ENCODE results near the gene ATP8B3.

ATP8B3 gene, protein sequence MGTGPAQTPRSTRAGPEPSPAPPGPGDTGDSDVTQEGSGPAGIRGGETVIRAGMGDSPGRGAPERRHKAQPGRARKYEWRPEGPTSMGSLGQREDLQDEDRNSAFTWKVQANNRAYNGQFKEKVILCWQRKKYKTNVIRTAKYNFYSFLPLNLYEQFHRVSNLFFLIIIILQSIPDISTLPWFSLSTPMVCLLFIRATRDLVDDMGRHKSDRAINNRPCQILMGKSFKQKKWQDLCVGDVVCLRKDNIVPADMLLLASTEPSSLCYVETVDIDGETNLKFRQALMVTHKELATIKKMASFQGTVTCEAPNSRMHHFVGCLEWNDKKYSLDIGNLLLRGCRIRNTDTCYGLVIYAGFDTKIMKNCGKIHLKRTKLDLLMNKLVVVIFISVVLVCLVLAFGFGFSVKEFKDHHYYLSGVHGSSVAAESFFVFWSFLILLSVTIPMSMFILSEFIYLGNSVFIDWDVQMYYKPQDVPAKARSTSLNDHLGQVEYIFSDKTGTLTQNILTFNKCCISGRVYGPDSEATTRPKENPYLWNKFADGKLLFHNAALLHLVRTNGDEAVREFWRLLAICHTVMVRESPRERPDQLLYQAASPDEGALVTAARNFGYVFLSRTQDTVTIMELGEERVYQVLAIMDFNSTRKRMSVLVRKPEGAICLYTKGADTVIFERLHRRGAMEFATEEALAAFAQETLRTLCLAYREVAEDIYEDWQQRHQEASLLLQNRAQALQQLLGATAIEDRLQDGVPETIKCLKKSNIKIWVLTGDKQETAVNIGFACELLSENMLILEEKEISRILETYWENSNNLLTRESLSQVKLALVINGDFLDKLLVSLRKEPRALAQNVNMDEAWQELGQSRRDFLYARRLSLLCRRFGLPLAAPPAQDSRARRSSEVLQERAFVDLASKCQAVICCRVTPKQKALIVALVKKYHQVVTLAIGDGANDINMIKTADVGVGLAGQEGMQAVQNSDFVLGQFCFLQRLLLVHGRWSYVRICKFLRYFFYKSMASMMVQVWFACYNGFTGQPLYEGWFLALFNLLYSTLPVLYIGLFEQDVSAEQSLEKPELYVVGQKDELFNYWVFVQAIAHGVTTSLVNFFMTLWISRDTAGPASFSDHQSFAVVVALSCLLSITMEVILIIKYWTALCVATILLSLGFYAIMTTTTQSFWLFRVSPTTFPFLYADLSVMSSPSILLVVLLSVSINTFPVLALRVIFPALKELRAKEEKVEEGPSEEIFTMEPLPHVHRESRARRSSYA (N-terminal part only)

DNA sequence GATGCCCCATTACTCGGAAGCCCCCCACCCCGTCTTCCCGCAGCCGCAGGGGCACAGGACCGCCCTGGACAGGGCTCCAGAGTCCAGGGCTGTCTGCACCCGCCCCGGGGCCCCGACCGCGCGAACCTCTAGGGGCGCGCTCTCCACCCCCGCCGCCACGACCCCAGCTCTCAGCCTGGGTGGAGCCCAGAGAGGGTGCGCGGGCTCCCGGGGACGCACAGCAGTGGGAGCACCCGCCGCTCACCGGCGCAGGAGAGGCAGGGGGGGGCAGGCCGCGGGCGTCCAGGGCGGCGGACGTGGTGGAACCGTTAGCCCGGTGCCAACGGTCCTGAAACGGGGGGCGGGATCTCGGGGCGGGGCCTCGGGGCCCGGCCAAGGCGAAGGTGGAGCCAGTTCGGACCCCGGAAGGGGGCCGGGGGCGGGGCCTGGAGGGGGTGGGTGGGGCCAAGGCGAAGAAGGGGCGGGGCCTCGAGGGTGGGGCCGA is at the start of gene ATP8B3:
ATP8B3 (minus strand) TSS at position 335 of the 484 bp plus-strand sequence. CDS start 540 bp downstream, outside the sequence.
- FAIRE-seq: no peak

DNA sequence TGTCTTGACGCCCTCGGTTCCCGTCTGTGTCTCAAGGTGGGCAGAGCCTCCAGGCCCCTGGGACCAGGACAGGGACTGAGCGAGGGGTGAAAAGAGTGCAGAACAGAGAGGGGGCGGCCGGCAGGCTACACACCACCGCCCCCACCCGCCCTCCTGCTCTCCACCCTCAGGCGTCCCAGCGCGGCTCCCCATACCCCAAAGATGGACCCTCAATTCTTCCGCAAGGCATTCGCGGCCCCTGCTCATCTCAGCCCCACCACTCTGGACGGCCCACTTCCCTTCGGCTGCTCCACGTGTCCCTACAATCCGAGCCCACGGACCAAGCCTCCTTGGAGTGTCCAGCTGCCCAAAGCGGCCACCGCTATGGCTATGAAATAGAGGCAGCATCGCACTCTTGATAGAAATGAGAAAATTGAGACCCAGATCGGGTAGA is 49.5 kb upstream of the ATP8B3 start:
- no peak for FAIRE-seq

DNA sequence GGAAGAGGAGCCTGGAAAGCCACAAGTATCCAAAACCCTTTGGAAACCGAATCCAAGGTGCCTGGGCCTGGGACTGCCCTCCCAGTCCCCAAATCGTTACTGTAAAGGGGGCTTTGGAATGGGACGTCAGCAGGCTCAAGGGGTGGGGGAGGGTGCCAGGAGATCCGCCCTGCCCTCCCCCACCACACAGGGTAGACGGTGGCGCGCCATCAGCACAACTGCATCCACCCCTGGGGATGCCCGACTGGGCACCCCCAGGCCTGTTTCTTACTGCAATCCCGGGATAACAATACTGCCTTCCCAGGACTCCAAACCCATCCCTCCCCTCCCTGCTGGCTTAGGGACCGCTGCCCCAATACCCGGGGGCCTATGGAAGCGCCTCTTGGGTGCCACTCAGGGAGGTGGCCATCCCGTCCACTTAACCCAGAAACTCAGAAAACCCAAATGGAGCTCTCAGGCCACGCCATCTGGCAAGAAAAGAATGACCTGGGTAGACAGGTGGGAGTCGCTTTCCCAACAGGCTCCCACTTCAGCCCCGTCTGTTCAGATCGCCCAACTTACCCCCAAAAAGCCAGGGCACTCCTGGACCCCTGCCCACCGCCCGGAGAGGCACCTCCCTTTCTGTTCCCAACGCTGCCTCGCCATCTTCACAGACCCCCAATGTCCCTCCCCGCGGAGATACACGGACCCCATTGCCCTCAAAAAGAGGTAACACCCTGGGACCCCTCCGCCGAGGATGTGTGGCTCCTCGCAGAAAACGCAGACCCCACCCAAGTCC is 48.9 kb upstream of the ATP8B3 start:
- no peak for FAIRE-seq

DNA sequence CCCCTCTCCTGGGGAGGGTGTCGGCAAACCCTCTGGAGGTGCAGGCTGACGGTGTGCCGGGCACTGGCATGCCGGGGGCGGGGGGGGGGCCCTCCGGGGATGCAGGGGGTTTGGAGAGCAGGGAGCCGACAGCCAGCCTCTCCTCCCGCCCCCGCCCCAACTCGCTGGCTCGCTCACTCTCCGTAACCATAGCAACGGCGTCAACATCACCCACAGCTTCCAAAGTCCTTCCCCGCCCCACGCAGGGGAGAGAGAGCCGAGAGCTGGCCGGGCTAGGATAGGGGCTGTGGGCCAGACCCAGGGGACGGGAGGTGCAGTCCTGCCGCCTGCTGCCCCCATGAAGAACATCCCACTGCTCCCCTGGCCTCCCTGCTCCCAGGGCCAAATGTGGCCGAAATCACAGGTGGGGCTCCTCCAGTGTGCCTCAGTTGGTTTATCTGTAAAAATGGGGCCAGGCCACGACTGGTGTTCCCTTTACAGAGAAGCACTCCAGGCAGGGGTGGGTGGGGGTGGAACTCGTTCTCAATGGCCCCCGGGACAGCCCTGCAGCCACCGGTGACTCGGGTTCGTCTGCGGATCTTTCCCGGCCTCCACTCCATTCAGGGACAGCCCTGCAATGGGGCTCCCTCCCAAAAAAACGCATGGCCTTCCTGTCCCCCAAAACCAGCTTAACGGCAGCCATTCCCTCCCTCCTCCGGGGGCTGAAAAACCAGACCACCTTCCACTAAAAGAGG is 48.1 kb upstream of the ATP8B3 start:
- no peak for FAIRE-seq

DNA sequence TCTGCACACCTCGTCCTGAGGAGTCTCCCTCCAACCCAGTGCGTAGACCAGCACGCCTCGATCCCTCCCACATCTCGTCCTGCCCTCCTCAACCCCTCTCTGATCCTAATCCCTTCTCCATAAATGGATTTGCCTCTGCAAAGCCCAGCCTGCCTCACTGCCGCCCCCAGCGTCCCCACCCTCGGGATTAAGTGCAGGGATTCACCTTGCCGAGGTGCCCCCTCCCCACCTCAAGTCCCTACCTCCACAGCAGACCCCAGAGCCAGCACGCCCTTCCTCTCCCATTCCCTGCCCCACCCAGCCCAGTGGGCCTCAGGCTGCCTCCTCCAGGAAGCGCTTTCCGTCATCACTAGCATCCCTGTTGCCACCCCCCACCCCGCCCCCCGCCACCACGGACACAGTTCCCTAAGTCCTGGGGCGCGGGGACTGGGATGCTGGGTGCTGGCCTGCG is 47.3 kb upstream of the ATP8B3 start:
- no peak for FAIRE-seq

DNA sequence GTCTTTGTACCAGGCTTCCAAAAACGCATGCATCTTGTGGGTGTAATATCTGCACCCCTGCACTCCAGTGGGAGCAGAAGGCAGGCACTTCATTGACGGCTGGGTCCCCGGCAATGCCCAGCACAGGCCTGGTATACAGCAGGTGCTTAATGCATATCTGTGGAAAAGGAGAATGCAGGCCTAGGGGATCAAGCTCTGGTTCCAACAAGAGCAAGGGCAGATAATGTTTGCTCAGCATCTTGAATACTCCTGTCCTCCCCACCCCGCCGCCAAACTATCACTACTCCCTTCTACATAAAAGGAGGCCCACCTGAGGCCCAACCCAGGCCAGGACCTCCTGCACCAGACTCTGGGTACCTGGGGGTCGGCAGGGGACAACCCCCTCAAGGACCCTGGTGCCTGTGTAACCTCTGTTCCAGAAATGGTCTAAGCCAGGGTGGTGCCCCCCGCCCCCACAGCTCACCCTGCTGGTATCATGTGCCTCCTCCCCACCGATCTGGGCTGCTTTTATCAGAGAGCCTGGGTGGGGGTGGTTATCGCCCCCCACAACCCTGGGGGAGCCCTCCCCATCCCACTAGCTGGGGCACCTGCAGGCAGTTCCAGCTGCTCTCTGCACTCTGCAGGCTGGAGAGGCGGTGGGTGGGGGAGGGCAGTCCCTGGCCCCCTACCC is 46.5 kb upstream of the ATP8B3 start:
- FAIRE-seq: no peak

DNA sequence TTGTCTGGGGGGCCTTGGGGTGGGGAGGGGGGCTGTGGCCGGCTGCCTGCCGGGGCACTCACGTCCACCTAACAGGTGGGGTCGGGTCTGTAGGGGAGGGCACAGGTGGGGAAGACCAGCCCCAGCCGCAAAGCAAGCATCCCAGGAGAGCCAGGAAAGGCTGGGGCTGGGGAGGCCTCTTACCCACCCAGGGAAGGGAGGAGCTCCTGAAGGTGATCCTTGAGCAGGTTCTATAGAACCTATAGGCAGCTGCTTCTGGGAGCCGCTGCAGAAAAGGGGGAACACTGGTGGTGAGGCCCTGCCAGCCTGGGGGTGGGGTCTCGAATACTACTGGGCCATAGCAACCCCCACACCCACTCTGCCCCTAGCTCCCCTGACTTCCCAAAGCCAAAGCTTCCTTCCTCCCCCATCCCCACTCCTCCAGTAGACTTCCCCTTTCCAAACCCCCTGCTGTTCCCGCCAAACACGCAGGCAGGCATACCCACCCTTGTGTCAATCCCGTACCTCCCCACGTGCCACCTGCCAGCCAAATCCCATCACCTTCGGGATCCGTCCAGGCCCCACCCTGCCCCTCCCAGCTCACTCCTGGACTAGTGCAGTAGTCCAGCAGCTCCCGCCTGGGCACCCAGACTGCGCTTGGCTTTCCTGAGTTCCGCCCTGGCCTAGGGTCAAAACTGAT is 45.7 kb upstream of the ATP8B3 start:
- FAIRE-seq: no peak

DNA sequence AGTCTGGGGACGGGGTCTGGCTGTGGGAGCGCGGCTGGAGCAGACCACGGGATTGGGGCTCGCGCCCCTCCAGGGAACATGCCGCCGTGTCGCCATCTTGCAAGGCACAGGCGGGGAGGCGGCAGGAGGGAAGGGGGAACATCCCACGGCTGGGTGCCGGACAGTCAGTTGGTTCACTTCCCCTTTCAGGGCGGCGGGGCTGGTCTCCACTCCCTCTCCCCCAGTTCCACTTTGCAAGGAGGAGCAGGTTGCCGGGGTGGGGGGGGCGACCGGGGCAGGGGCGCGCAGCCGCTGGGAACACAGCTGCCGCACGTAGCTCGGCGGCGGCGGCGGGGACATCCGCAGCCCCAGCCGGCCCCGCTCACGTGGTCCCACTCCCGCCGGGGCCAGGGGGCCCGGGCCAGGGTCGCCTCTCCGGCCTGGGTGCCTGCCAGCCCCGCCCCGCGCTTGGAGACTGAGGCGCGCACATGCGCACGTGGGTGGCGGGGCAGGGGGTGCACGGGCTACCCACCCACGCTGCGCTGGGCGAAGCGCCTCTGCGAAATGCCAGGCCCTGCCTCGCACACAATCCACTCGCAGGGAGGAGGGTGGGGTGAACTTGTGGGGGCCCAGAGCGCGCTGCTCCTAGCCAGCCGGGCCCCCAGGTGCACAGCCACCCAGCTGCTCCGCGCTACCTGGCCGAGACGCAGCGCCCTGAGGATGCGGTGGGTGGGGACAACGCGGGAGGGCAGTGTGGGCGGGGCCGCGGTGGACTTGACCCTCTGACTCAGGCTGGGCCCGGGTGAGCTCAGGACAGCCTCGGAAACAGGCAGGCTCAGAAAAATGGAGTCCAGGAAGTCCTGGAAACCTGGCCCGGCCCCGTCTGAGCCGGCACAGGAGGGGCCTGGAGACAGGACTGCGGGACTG is 44.9 kb upstream of the ATP8B3 start:
- no peak for FAIRE-seq

DNA sequence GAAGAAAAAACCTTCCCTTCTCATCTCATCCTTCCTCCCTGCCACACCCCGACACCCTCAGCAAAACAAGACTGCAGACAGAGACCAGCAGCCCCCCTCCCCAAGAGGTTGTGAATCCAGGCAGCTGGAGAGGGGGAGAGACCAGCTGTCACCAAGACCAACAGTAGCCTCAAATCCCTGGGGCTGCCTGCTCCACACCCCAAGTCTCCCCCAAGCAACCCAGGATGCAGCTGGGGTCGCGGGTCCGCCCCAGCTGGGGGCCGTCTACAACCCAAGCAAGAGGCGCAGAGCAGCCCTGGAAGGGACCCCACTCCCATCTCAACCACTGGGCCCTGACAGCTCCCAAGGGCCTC is 44.2 kb upstream of the ATP8B3 start:
- FAIRE-seq: no peak

DNA sequence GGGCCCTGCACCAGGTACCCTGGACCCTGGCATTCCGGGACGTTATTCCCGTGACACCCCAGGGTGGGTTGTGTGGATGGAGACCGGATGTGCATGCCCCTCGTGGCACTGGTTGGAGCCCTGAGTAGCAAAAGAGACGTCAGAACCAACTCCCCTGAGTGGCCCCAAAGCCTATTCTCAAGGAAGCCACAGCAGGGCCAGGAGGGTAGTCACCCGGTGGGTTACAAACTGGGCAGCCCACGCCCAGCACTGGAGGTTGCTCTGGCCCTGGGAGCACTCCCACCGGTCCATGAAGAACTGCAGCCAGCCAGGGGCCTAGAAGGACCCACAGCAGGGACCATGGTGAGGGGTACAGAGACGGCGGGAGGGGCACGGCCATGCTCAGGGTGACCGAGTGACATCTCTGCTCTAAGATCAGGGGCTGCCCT is 43.8 kb upstream of the ATP8B3 start:
- no peak for FAIRE-seq

DNA sequence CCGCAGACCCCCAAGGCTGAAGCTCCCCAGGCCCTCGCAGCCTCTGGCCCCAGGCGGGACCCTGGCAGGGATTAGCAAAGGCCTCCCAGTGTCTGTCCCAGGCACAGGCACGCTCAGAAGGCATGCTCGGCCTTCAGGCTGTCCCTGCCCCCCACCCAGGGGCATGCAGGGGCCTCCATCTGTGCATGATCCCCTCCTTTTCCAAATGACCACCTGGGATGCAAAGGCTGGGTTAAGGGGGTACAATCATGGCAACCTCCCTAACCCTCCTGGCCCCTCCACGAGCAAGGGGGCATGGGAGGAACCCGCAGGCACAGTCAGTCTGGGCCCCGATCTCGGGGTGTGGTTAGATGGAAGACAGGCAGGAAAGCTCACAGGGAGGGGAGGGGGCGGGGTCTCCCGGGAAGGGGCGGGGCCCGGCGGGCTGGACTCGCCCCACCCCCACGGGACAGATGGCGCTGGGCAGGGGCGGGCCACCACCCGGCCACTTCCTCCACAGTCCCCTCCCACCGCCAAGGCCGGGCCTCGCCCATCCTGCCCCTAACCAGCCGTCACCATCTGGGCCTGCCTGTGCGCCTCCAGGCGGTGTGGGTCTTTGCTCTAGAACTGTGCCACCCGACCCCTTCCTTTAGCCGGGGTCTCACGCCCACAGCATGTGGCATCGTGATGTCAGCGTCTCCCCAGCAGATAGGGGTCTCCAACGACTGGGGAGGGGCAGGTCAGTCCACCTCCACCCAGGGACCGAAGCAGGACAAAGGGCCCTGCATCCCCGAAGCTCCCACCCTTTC is 43.2 kb upstream of the ATP8B3 start:
- FAIRE-seq: no peak

DNA sequence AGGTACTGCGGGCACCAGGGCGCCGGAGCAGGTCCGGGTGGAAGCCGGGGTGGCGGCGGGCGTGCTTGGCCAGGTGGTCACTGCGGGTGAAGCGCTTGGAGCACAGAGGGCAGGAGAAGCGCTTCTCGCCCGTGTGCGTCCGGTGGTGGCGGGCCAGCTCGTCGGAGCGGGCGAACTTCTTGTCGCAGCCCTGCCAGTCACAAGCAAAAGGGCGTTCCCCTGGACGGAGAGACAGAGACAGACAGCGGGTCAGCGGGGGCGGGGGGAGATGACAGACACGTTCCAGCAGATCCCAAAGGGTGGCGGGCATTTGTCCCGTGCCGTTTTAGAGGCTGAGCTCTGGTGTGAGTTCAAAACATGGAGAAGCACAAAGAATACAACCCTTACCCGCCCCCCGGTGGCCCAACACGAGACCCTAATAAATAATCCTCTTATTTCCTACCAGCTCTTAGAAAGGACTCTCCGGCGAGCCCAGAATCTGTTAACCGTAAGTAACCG is 42.5 kb upstream of the ATP8B3 start:
- no peak for FAIRE-seq

DNA sequence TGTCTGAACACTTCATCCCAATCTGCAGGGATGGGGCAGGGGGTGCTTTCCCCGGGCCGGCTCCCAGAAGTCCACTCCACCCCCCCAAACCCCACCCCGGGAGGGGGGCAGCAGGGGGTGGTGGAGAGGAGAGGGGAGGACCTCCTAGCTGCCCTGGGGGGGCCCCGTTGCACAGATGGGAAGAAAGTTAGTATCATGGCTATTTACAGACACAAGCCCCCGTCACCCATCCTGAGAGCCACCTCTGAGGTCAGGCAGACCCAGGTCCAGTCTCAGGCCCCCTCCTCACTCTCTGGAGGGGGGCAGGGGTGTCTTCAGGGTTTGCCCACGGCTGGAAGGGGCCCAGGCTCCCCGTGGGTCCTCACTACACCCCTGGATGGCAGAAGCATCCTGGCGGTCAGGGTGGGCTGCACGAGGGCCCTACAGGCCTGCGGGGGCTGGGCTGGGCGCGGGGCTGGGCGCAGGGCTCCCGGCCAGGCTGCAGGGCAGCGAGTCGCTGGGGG is 42.0 kb upstream of the ATP8B3 start:
- FAIRE-seq: no peak

DNA sequence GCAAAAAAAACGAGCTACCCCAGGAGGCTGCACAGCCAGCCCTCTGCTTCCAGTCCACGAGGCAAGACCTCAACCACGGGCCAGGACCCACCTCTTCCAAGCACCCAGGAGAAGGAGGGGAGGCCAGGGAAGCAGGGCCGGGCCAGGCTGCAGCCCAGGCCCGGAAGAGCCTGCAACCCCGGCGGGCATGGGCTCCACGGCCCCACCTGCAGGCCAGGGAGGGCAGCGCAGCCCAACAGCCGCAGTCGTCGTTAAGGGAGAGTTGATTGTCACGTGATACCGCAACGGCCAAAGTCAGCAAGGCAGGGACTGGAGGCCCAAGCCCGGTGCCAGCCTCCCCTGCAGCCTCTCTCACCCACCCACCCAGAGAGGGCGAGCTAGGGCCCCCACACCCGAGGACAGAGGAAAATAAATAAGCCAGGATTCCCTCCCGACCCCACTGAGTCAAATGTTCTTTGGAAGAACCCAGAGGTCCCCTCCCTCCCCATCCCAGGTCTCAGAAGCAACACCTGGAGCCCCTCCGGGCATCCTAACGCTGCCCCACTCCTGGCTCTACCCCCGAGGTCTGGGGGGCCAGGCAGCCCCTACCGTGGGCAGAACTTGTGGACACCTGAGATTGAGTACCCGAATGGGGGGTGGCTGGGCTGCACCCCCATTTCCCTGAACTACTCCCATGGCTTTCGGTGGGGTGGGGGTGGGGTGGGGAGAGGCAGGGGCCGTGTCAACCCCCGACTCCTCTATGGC is 41.4 kb upstream of the ATP8B3 start:
- FAIRE-seq: no peak

DNA sequence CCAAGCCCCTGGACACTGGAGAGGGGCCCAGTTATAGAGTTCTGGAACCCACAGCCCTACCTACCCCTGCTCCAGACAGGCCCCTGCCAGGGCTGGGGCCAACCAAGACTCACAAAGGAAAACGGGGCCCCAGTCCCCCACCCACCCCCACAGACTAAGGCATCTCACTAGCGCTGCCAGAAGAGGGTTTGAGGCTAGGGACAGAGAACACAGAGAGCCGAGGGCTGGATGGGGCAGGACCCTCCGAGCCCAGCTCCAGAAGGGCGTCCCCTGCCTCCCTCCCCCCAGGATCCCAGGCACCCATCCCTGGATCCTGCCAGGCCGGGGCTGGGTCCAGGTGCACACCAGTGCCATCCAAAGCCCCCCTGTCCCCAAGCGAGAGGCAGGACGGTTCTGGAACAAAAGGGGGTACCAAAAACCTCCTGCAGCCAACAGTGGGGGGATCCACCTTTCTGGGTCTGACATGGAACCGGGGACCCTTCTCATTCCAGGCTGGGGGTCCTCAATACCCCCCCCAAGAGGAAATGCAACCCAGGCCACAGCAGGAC is 40.6 kb upstream of the ATP8B3 start:
- no peak for FAIRE-seq
